Transverse colon (tissue), 4 donors: Measurements from ENCODE around the gene ZNF497.

Source experiments
- CTCF ChIP-seq, 5 experiments: fragments of 200-600 bp in 3 of 5; fragments of 450-650 bp in 2 of 5; sonication (generic) in 3 of 5; IDR thresholded peaks; 1 replicate in 2 of 5; 2 replicates in 3 of 5; pipeline ENCODE4 v1.5.1; 2016 to 2017; ENCODE audit warnings: antibody characterized with exemption in 5 of 5, inconsistent platforms in 3 of 5, mild to moderate bottlenecking in 2 of 5, moderate library complexity in 1 of 5
- POLR2AphosphoS5 ChIP-seq, 3 donors: sonication (generic); formaldehyde crosslinking; IDR thresholded peaks; one replicate each; pipeline ENCODE4 v1.6.1; 2016; ENCODE audit warnings: antibody characterized with exemption in 3 of 3

- TF ChIP-seq POLR2AphosphoS5 (IDR thresholded peaks at IDR 0.05) (no peak), CTCF (IDR thresholded peaks at IDR 0.05) (no peak)
These were observed 25.7 kb downstream of the ZNF497 start for GRCh38 chr19:58336820-58337219.
